HG03066 (cell line): ENCODE data around the gene NACAD.
"Not testable (repeated sequence)": the region's sequence is repeated elsewhere in the genome, so short reads cannot be mapped to it uniquely, and the experiment has no call there.

Experiments
- ATAC-seq: cut with Tn5 transposase; IDR thresholded peaks from one replicate; pipeline ENCODE4 v1.9.1; 2021; ENCODE audit warnings: low read depth; ENCODE audit not compliant: unreplicated experiment

Gene NACAD

GRCh38 chr7:45060295-45060694 is 28.5 kb downstream of the NACAD start:
- no peak for ATAC-seq

DNA sequence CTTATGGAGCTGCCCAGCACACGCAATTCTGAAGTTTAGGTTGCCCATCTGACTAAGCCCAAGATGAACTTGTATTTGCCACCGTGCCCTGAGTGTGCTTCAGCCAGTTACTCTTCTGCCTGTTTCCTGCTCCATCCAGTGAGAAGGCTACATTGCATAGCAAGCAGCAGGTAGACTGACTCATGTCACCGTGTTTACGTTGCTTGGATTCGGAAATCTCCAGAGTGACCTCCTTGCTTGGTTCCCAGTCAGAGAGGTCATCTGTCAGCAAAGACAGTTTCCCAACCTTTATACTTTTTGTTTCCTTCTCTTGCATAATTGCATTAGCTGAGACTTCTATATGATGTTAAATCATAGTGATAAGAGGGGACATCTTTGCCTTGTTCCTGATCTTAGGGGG is 30.9 kb downstream of the NACAD start:
- no peak for ATAC-seq

GRCh38 chr7:45055594-45056219 is 33.1 kb downstream of the NACAD start:
- no peak for ATAC-seq

GRCh38 chr7:45055016-45055415 is 33.8 kb downstream of the NACAD start:
- no peak for ATAC-seq

- ATAC-seq: no peak
Measured at GRCh38 chr7:45054442-45054841, 34.3 kb downstream of the NACAD start.

GRCh38 chr7:45053941-45054340 is 34.8 kb downstream of the NACAD start:
- ATAC-seq: no peak

GRCh38 chr7:45053401-45053800 is 35.4 kb downstream of the NACAD start:
- no peak for ATAC-seq

DNA sequence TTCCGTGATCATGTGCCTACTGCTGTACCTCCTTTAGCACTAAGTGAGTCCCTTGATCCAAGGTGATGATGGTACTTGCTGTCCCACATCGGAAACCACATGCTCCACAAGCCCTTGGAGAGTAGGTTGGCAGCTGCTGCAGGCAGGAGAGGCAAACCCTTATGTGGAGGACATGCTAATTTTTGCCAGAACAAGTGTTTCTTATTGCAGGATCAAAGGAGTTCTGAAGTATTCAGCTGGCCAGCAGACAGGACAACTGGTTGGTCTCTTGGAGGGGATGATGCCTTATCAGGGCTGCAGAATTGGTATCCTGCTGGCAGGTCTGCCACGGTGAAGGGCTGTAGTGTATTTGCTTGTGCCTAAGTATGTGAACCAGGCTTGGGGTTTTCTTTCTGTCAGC is 36.8 kb downstream of the NACAD start:
- no peak for ATAC-seq

DNA sequence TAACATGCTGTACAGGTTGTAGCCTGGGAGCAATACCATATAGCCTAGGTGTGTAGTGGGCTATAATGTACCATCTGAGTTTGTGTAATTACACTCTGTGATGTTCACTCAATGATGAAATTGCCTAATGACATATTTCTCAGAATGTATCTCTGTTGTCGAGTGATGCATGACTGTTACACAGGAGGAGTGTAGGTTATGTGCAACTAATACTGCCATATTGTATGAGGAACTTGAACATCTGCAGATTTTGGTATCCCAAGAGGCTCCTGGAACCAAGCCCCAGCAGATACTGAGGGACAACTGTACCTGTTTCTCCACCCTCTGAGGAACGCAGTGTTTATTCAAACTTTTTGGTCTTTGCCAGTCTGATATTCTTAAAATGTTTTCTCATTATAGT is 38.6 kb downstream of the NACAD start:
- no peak for ATAC-seq

DNA sequence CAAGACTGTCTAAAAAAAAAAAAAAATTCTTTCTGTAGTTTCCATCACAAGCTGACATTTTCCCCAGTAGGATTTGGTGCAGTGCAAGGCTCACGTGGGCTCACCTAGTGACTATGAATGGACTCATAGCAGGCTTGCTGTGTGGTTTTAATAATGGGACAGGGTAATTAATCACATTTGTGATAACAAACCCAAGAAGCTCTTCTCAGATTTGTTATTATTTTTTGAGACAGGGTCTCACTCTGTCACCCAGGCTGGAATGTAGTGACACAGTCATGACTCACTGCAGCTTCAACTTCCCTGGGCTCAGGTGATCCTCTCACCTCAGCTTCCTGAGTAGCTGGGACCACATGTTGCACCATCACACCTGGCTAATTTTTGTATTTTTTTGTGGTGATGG is 40.0 kb downstream of the NACAD start:
- ATAC-seq: no peak

GRCh38 chr7:45044338-45044737 is 44.4 kb downstream of the NACAD start:
- no peak for ATAC-seq

DNA sequence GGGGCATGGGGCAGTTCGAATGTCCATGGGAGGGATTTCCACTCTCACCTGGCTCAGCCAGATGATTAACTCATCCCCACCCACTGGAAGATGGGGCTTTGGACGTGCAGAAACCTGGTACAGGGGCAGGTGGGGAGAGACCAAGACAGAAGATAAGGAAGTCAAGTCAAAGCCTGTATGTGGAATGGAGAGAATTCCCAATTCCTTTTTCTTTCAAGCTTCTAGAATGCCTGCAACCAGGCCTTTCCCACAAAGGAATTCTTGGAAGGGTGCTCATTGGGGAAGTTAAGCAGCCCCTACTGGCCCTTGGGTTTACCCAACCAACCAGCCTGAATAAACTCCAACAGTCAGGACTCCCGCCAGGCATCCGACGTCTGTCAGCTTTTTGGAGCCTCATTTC is 49.7 kb downstream of the NACAD start:
- ATAC-seq: no peak

DNA sequence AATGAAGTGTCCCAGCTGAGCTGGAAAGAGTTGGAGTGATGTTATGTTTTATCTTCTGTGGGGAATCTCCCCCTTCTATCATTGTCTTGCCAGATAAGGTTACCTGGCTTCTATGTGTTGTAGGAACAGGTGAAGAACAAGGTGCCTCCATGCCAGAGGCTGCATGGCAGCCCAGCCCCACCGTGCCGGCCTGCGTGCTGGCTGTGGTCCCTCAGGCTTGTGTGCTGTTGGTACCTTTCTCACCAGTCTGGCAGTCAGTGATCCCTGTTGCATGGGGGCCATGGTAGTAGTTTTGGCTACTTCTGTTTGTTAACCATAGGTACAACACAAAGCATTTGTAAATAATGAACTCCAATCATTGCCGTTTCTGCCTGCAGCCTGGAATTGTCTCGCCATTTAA is 50.9 kb downstream of the NACAD start:
- no peak for ATAC-seq

DNA sequence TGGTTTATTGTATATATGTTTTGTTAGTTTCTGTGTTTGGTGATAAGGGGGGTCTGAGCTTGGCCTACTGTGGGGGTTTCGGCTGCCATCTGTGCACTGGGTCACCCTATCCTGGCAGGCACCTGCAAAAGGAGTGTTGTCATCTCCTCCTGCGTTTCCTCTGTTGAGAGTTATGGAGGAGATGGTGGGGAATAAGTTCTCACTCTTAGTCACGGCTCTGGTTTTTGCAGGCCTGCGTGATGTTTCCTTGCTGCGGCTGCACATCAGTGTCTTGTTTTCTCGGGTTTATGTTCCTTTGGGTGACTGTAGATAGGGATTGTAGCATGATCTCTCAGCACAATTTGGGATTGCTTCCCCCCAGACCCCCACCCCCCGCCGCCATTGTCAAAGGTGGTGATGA is 52.0 kb downstream of the NACAD start:
- no peak for ATAC-seq

DNA sequence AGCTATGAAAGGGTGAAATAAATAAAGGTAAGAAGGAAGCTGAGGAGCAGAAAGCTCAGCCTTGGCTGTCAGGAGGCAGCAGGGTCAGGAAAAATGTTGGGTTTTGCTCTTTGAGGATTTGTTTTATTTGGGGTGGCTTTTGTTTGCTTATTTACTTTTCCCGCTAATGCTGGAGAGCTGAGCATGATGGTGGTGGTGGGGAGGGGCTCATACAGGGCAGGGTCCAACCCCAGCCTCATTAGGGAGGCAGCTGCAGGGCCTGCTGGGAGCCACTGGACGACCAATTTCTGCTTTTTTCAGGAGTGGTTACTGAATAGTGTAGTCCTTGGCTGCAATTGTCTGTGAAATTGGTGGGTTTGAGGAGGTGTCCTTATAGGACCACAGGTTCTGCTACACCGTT is 52.5 kb downstream of the NACAD start:
- ATAC-seq: no peak

DNA sequence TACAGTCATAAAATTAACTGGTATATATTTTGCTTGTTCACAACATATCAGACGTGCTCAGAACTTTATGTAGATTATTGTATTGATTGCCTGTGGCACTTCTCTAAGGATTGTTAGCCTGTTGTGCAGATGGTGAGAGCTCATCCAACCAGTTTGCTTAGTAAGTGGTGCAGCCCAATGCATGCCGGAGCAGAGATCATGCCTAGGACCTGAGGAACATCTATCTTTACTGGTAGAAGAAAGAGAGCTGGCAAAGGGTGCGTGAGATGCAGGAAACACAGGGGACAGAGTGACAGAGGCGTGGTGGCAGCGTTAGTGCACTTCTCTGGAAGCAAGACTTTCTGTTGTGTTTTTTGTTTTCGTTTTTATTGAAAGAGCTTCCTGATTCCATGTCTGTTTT is 52.9 kb downstream of the NACAD start:
- no peak for ATAC-seq

DNA sequence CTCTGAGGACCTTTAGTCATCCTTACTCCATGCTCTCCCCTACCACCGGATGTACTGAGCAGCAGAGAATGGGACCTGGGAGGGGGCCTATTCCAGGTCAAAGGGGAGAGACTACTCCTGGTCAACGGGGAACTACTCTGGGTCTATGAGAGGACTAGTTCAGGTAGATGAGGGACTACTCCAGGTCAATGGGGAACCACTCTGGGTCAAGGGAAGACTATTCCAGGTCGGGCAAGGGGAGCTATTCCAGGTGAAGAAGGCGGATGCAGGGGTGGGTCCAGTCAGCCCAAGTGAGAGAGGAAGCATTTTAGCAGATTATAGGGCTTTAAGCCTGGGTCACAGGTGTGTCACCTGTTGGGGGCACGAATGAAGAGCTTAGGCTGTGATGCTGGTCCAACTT is 53.4 kb downstream of the NACAD start:
- ATAC-seq: no peak

- not testable (repeated sequence) for ATAC-seq
Measured at GRCh38 chr7:45034710-45035109, 54.1 kb downstream of the NACAD start.

DNA sequence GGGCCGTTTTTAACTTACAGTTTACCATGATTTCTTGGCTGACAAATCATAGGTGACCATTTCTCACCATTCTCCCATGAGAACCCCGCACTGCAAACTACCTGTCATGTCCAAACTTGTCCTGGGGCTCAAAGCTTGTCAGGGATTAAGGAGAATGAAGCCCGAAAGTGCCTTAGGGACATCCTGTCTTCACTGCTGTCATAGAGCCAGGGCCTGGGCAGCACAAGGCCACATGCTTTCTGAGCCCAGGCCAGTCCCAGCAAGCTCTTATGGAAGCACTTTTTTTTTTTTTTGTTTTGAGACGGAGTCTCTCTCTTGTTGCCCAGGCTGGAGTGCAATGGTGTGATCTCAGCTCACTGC is 54.9 kb downstream of the NACAD start:
- no peak for ATAC-seq

GRCh38 chr7:45033261-45033930 is 55.4 kb downstream of the NACAD start:
- no peak for ATAC-seq

DNA sequence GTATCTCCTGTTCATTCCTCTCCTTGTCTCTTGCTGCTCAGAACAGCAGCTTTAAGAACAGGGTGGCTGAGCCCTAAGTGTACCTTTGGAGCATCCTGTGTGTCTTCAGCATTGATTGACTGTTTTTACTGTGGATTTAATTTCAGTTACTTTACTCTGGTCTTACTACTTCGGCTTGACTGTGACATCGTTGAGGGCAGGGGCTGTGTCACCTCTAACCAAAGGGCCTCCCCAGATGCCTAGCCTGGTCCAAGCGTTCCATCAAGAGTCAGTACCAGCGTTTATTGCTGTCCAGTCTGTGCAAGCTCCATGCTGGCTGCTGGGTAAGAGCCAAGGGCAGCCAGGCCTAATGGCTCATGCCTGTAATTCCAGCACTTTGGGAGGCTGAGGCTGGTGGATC is 56.3 kb downstream of the NACAD start:
- ATAC-seq: no peak

DNA sequence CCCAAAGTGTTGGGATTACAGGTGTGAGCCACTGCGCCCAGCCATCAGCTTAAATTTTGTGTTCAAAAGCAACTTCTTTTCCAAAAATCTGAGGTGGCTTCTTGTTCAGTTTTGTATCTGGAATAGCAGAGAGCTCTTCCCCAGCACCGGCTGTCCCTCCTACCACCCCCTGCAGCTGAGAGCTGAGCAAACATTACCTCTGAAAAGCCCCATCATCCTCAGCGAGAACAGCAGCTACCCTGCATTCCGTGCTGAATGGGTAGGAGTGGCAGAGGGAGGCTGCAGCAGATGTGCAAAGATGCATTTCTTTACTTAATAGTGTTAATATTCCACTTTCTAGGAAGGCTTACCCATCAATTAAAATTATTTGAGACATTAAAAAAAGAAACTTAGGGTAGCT is 56.9 kb downstream of the NACAD start:
- no peak for ATAC-seq
